ENCODE measurements around the gene C11orf91.

GRCh38 chr11:33682019-33682418 is 18.6 kb downstream of the C11orf91 start:
- TF ChIP-seq, protein P1, sequence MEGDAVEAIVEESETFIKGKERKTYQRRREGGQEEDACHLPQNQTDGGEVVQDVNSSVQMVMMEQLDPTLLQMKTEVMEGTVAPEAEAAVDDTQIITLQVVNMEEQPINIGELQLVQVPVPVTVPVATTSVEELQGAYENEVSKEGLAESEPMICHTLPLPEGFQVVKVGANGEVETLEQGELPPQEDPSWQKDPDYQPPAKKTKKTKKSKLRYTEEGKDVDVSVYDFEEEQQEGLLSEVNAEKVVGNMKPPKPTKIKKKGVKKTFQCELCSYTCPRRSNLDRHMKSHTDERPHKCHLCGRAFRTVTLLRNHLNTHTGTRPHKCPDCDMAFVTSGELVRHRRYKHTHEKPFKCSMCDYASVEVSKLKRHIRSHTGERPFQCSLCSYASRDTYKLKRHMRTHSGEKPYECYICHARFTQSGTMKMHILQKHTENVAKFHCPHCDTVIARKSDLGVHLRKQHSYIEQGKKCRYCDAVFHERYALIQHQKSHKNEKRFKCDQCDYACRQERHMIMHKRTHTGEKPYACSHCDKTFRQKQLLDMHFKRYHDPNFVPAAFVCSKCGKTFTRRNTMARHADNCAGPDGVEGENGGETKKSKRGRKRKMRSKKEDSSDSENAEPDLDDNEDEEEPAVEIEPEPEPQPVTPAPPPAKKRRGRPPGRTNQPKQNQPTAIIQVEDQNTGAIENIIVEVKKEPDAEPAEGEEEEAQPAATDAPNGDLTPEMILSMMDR (IDR thresholded peaks at IDR 0.05): no peak
- no peak for TF ChIP-seq POLR2A (IDR thresholded peaks at IDR 0.05)
